IMR-90 (cell line): Measurements from ENCODE around the gene PAFAH2. TPM values are rescaled to one million over a fixed set of nuclear protein-coding genes. Genes with fewer than 3 reads are reported as not detected.

Experiments used
- ATAC-seq: fragments of 200-7000 bp; cut with Tn5 transposase; 2 replicates; pipeline ENCODE4 v1.9.1; 2020; ENCODE audit warnings: low read depth, mild to moderate bottlenecking, moderate library complexity
- BruUV-seq: library from RNA; stranded (reverse); fragments of 400-500 nt; replicated peaks from 2 replicates; lab custom pipeline; 2021; lab: Mats Ljungman, UMichigan
- CTCF ChIA-PET: fragments of 300-600 bp; formaldehyde crosslinking; extraction: SDS; loops from one replicate; lab custom pipeline; 2021; ENCODE audit warnings: antibody characterized with exemption; lab: Yijun Ruan, JAX
- POLR2A ChIA-PET: fragments of 300-600 bp; sonication (Branson Sonifier 250); formaldehyde crosslinking; loops from one replicate; lab custom pipeline; 2022; ENCODE audit warnings: antibody characterized with exemption; ENCODE audit not compliant: unreplicated experiment; lab: Charles Lee
- DNase-seq: peaks from one replicate; pipeline ENCODE4 v3.0.0; 2013
- H2AFZ ChIP-seq: replicated peaks from 2 replicates; pipeline ENCODE3; 2013; ENCODE audit warnings: low read length, mild to moderate bottlenecking; ENCODE audit not compliant: poor library complexity
- H2AK5ac ChIP-seq: 2 replicates; pipeline ENCODE4 v1.6.1; 2013; ENCODE audit warnings: low read depth, low read length, inconsistent platforms
- H2AK9ac ChIP-seq: replicated peaks from 2 replicates; pipeline ENCODE3; 2013; ENCODE audit warnings: mild to moderate bottlenecking, low read depth, low read length, moderate library complexity; ENCODE audit not compliant: poor library complexity
- H2BK120ac ChIP-seq: 2 replicates; pipeline ENCODE4 v1.6.1; 2013; ENCODE audit warnings: low read depth, low read length, inconsistent platforms
- H2BK15ac ChIP-seq: 3 replicates; pipeline ENCODE4 v1.6.1; 2013; ENCODE audit warnings: low read depth, low read length, inconsistent platforms
- H2BK20ac ChIP-seq: 2 replicates; pipeline ENCODE4 v1.6.1; 2013; ENCODE audit warnings: low read depth, mild to moderate bottlenecking, inconsistent platforms, low read length, moderate library complexity
- H2BK5ac ChIP-seq: 2 replicates; pipeline ENCODE4 v1.6.1; 2013; ENCODE audit warnings: mild to moderate bottlenecking, low read depth, low read length, inconsistent platforms; ENCODE audit not compliant: poor library complexity, severe bottlenecking
- H3K14ac ChIP-seq: replicated peaks from 2 replicates; pipeline ENCODE4 v1.6.1; 2013; ENCODE audit warnings: low read depth, low read length, inconsistent platforms
- H3K18ac ChIP-seq: 2 replicates; pipeline ENCODE4 v1.6.1; 2013; ENCODE audit warnings: low read depth, low read length, control low read depth
- H3K23ac ChIP-seq: 2 replicates; pipeline ENCODE4 v1.6.1; 2013; ENCODE audit warnings: low read depth, low read length, inconsistent platforms
- H3K27ac ChIP-seq: 2 replicates; pipeline ENCODE4 v1.5.1; 2013; ENCODE audit warnings: mild to moderate bottlenecking, control low read depth, low read length; ENCODE audit not compliant: insufficient read depth
- H3K27me3 ChIP-seq: 2 replicates; pipeline ENCODE4 v1.6.1; 2013; ENCODE audit warnings: low read length; ENCODE audit not compliant: control insufficient read depth, insufficient read depth
- H3K36me3 ChIP-seq: 2 replicates; pipeline ENCODE4 v1.6.1; 2013; ENCODE audit warnings: low read length, mixed read lengths; ENCODE audit not compliant: control insufficient read depth, insufficient read depth
- H3K4ac ChIP-seq: 2 replicates; pipeline ENCODE4 v1.6.1; 2013; ENCODE audit warnings: low read depth, low read length, inconsistent platforms
- H3K4me1 ChIP-seq: 2 replicates; pipeline ENCODE4 v1.6.1; 2013; ENCODE audit warnings: low read length, mixed read lengths; ENCODE audit not compliant: control insufficient read depth, insufficient read depth
- H3K4me2 ChIP-seq: 2 replicates; pipeline ENCODE4 v1.6.1; 2013; ENCODE audit warnings: low read depth, mild to moderate bottlenecking, control low read depth, low read length, moderate library complexity
- H3K4me3 ChIP-seq: 2 replicates; pipeline ENCODE4 v1.5.1; 2013; ENCODE audit warnings: low read depth, mild to moderate bottlenecking, control low read depth, low read length, moderate library complexity; ENCODE audit not compliant: insufficient read depth
- H3K56ac ChIP-seq: 2 replicates; pipeline ENCODE4 v1.6.1; 2013; ENCODE audit warnings: low read length, inconsistent platforms; ENCODE audit not compliant: insufficient read depth; ENCODE audit errors: extremely low read depth
- H3K79me1 ChIP-seq, 2 experiments: 2 replicates each; pipeline ENCODE4 v1.6.1; 2013; ENCODE audit warnings: low read length in 2 of 2, inconsistent platforms in 1 of 2, low read depth in 1 of 2
- H3K9ac ChIP-seq: 2 replicates; pipeline ENCODE4 v1.6.1; 2013; ENCODE audit warnings: low read depth, low read length, control low read depth
- H3K9me1 ChIP-seq: 2 replicates; pipeline ENCODE4 v1.6.1; 2013; ENCODE audit warnings: low read length, inconsistent platforms; ENCODE audit not compliant: insufficient read depth
- H3K9me3 ChIP-seq: 2 replicates; pipeline ENCODE4 v1.6.1; 2013; ENCODE audit warnings: low read length; ENCODE audit not compliant: control insufficient read depth, insufficient read depth
- H4K20me1 ChIP-seq: 2 replicates; pipeline ENCODE4 v1.6.1; 2013; ENCODE audit warnings: low read length, inconsistent platforms; ENCODE audit not compliant: insufficient read depth
- H4K5ac ChIP-seq: 2 replicates; pipeline ENCODE4 v1.6.1; 2013; ENCODE audit warnings: mild to moderate bottlenecking, low read depth, low read length, control low read depth
- H4K8ac ChIP-seq, 2 experiments: 2 replicates each; pipeline ENCODE4 v1.6.1; 2013; ENCODE audit warnings: low read depth in 2 of 2, low read length in 2 of 2, control low read depth in 1 of 2, inconsistent platforms in 1 of 2
- H4K91ac ChIP-seq: 2 replicates; pipeline ENCODE4 v1.6.1; 2013; ENCODE audit warnings: low read depth, low read length, inconsistent platforms; ENCODE audit not compliant: insufficient read depth
- BHLHE40 ChIP-seq: fragments of 150-350 bp; IDR thresholded peaks from 2 replicates; pipeline ENCODE4 v1.6.1; 2016; ENCODE audit warnings: mild to moderate bottlenecking, low read depth, low read length
- CEBPB ChIP-seq: IDR thresholded peaks from 2 replicates; pipeline ENCODE4 v1.6.1; 2012; ENCODE audit warnings: low read depth, low read length, improper control_type of control experiment
- ELK1 ChIP-seq: fragments of 150-350 bp; IDR thresholded peaks from 2 replicates; pipeline ENCODE4 v1.6.1; 2016; ENCODE audit warnings: low read depth, mild to moderate bottlenecking, low read length, moderate library complexity, borderline replicate concordance
- FOS ChIP-seq: fragments of 150-350 bp; IDR thresholded peaks from 2 replicates; pipeline ENCODE4 v1.6.1; 2016; ENCODE audit warnings: low read depth, low read length
- MXI1 ChIP-seq: IDR thresholded peaks from 2 replicates; pipeline ENCODE4 v1.6.1; 2012; ENCODE audit warnings: low read depth, mild to moderate bottlenecking, low read length, moderate library complexity, borderline replicate concordance
- NFE2L2 ChIP-seq: fragments of 150-350 bp; IDR thresholded peaks from 2 replicates; pipeline ENCODE4 v1.6.1; 2016; ENCODE audit warnings: low read depth, mild to moderate bottlenecking, low read length
- RCOR1 ChIP-seq: IDR thresholded peaks from 2 replicates; pipeline ENCODE4 v1.6.1; 2012; ENCODE audit warnings: mild to moderate bottlenecking, low read length, improper control_type of control experiment; ENCODE audit not compliant: insufficient replicate concordance
- USF2 ChIP-seq: fragments of 150-350 bp; IDR thresholded peaks from 2 replicates; pipeline ENCODE4 v1.6.1; 2017; ENCODE audit warnings: mild to moderate bottlenecking, antibody characterized with exemption, low read length, low read depth
- WGBS, 2 experiments: methylation state at CpG; one replicate each; pipeline versions ENCODE4 v1.1.5 to v1.1.7; 2013; ENCODE audit warnings: missing lambda C conversion rate in 2 of 2; ENCODE audit not compliant: insufficient read length in 1 of 2; ENCODE audit errors: extremely low coverage in 2 of 2; 5-methylcytosine and 5-hydroxymethylcytosine counted together
- dilution Hi-C: fragments of 300-500 bp; cut with HindIII; formaldehyde crosslinking; loops from one replicate; pipeline ENCODE4 v1.14.3; 2018; ENCODE audit warnings: low sequenced_read_pairs; ENCODE audit not compliant: unreplicated experiment
- in situ Hi-C: fragments of 300-500 bp; cut with MboI; formaldehyde crosslinking; loops from 3 replicates; pipeline ENCODE4 v1.14.3; 2019; ENCODE audit warnings: low sequenced_read_pairs, inconsistent platforms, mixed read lengths
- intact Hi-C: fragments of 100-400 bp; cut with micrococcal nuclease; formaldehyde crosslinking; loops from 2 replicates; pipeline ENCODE4 v1.10.0; 2022
- polyA plus RNA-seq, 3 experiments: library from polyadenylated mRNA; depleted of rRNA; stranded (reverse); fragments of >200 nt; gene quantifications; 2 replicates each; pipeline ENCODE4 v1.2.3, GENCODE V29; 2012; ENCODE audit warnings: low replicate concordance in 1 of 3
- total RNA-seq: library from RNA; depleted of rRNA; stranded (reverse); fragments of >200 nt; gene quantifications from 2 replicates; pipeline ENCODE4 v1.2.3, GENCODE V29; 2012

The PAFAH2 gene
- total and polyA plus RNA-seq, 2 of the 4 experiments (the other 2 are of a cell fraction) = 8.3 to 12.2 TPM

- H3K27me3 ChIP-seq = no peaks in the 10 kb centered on the region
- H4K8ac ChIP-seq = no peak overlapping the region
- dilution Hi-C loops = no loop called here
- no peak overlapping the region for H3K4me3 ChIP-seq
- no peak overlapping the region for H2AK9ac ChIP-seq
- H3K4me1 ChIP-seq = no peaks in the 10 kb centered on the region
- H3K4ac ChIP-seq = no peak overlapping the region
- no peak overlapping the region for H4K91ac ChIP-seq
- H3K9me3 ChIP-seq = no peaks in the 10 kb centered on the region
- H3K9ac ChIP-seq = no peak overlapping the region
- no peak overlapping the region for H3K27ac ChIP-seq
- H3K9me1 ChIP-seq = 0 out of 2 replicates have a peak, but pooled peaks cover 5% of the 10 kb centered on the region
- no peak overlapping the region for H3K56ac ChIP-seq
- no peak overlapping the region for H2BK20ac ChIP-seq
- CTCF ChIA-PET = no interaction called here
- no peaks in the 10 kb centered on the region for H4K20me1 ChIP-seq
- POLR2A ChIA-PET = no interaction called here
- H3K18ac ChIP-seq = no peak overlapping the region
- H4K5ac ChIP-seq = no peak overlapping the region
- DNase-seq (no peak), ATAC-seq (no peak)
- no peak overlapping the region for H3K23ac ChIP-seq
- intact Hi-C loops = no loop called here
- no peak overlapping the region for H2AFZ ChIP-seq
- peaks cover 30% of the 10 kb centered on the region for H3K36me3 ChIP-seq
- no peak overlapping the region for H3K14ac ChIP-seq
- BruUV-seq = no TSS peak
- TF ChIP-seq MXI1 = no peak
- TF ChIP-seq NFE2L2 = no peak
- no peak for TF ChIP-seq FOS
- no peak for TF ChIP-seq BHLHE40
- no peak for TF ChIP-seq CEBPB
- no peak for TF ChIP-seq RCOR1
- no peak for TF ChIP-seq ELK1
- TF ChIP-seq USF2 = no peak
- H2AK5ac ChIP-seq = no peak overlapping the region
- H2BK120ac ChIP-seq = no peak overlapping the region
- in situ Hi-C loops = no loop called here
- no peak overlapping the region for H3K4me2 ChIP-seq
- H2BK5ac ChIP-seq = no peak overlapping the region
- no peaks in the 10 kb centered on the region for H3K79me1 ChIP-seq
- no peak overlapping the region for H2BK15ac ChIP-seq
- WGBS, 2 experiments = 100% methylated on average over 2 of the region's 6 CpGs; no CpG with 5 or more reads in 1 of the 2 experiments
Measured at GRCh38 chr1:25973610-25974321, 24.1 kb downstream of the PAFAH2 start.
